PC-9 (cell line): ENCODE results near the gene TOP1. TPM values are rescaled to one million over a fixed set of nuclear protein-coding genes. Genes with fewer than 3 reads are reported as not detected.

Experiments
- BruUV-seq: library from RNA; stranded (reverse); fragments of 400-500 nt; replicated peaks from 2 replicates; lab custom pipeline; 2021; lab: Mats Ljungman, UMichigan
- CTCF ChIA-PET: fragments of 300-600 bp; sonication (Branson Sonifier 250); formaldehyde crosslinking; loops from one replicate; lab custom pipeline; 2022; ENCODE audit warnings: antibody characterized with exemption; lab: Charles Lee
- POLR2A ChIA-PET: fragments of 300-600 bp; sonication (Branson Sonifier 250); formaldehyde crosslinking; loops from one replicate; lab custom pipeline; 2022; ENCODE audit warnings: antibody characterized with exemption; ENCODE audit not compliant: unreplicated experiment; lab: Charles Lee
- DNase-seq, 2 experiments: peaks; one replicate each; pipeline versions ENCODE4 v3.0.0 to v3.0.0-alpha.2; 2015 to 2022; ENCODE audit warnings: mixed read lengths in 1 of 2
- H2AFZ ChIP-seq: fragments of 200-600 bp; sonication (generic); 2 replicates; pipeline ENCODE4 v1.8.1; 2017; ENCODE audit warnings: antibody characterized with exemption
- H3F3A ChIP-seq: fragments of 200-600 bp; sonication (generic); 2 replicates; pipeline ENCODE4 v1.8.1; 2017; ENCODE audit warnings: antibody characterized with exemption, mild to moderate bottlenecking, low read depth; ENCODE audit not compliant: insufficient read depth
- H3K27ac ChIP-seq: fragments of 200-600 bp; sonication (generic); 2 replicates; pipeline ENCODE4 v1.6.1; 2016; ENCODE audit warnings: mixed run types
- H3K27me3 ChIP-seq: fragments of 200-600 bp; sonication (generic); 2 replicates; pipeline ENCODE4 v1.6.1; 2016; ENCODE audit warnings: low read depth, mixed run types; ENCODE audit not compliant: insufficient read depth
- H3K36me3 ChIP-seq: fragments of 200-600 bp; sonication (generic); 2 replicates; pipeline ENCODE4 v1.6.1; 2016; ENCODE audit warnings: low read depth, mixed run types
- H3K4me1 ChIP-seq: fragments of 200-600 bp; sonication (generic); replicated peaks from 2 replicates; pipeline ENCODE4 v1.6.1; 2016; ENCODE audit warnings: mixed run types; ENCODE audit not compliant: insufficient read depth
- H3K4me2 ChIP-seq: fragments of 200-600 bp; sonication (generic); 2 replicates; pipeline ENCODE4 v1.6.1; 2017; ENCODE audit warnings: mixed run types
- H3K4me3 ChIP-seq: fragments of 200-600 bp; sonication (generic); 2 replicates; pipeline ENCODE4 v1.6.1; 2016; ENCODE audit warnings: mixed run types
- H3K79me2 ChIP-seq: fragments of 200-600 bp; sonication (generic); 2 replicates; pipeline ENCODE4 v1.6.1; 2017; ENCODE audit warnings: low read depth, mixed run types
- H3K9me2 ChIP-seq: fragments of 200-600 bp; sonication (generic); 2 replicates; pipeline ENCODE4 v1.8.1; 2017; ENCODE audit warnings: mild to moderate bottlenecking; ENCODE audit not compliant: insufficient read depth
- H3K9me3 ChIP-seq: fragments of 200-600 bp; sonication (generic); 2 replicates; pipeline ENCODE4 v1.8.1; 2016; ENCODE audit warnings: low read depth; ENCODE audit not compliant: insufficient read depth
- H4K20me1 ChIP-seq: fragments of 200-600 bp; sonication (generic); 2 replicates; pipeline ENCODE4 v1.8.1; 2017; ENCODE audit not compliant: insufficient read depth
- EZH2 ChIP-seq: fragments of 200-600 bp; sonication (generic); IDR thresholded peaks from 2 replicates; pipeline ENCODE4 v1.8.0; 2017; ENCODE audit warnings: antibody characterized with exemption, low read depth
- intact Hi-C: fragments of 100-400 bp; cut with micrococcal nuclease; formaldehyde crosslinking; loops from one replicate; pipeline ENCODE4 v1.10.0; 2022; ENCODE audit not compliant: unreplicated experiment
- total RNA-seq: library from RNA; stranded (reverse); gene quantifications from 2 replicates; pipeline ENCODE4 v1.2.3, GENCODE V29; 2021
- TF ChIP-seq, protein P1 (sequence below): fragments of 200-600 bp; sonication (generic); conservative IDR thresholded peaks from 2 replicates; pipeline ENCODE4 v1.6.1; 2017; ENCODE audit warnings: mixed run types, antibody characterized with exemption, mild to moderate bottlenecking, moderate library complexity

Gene TOP1
- total RNA-seq, 1 experiment from 2014 or later, result 55.8 TPM

DNA sequence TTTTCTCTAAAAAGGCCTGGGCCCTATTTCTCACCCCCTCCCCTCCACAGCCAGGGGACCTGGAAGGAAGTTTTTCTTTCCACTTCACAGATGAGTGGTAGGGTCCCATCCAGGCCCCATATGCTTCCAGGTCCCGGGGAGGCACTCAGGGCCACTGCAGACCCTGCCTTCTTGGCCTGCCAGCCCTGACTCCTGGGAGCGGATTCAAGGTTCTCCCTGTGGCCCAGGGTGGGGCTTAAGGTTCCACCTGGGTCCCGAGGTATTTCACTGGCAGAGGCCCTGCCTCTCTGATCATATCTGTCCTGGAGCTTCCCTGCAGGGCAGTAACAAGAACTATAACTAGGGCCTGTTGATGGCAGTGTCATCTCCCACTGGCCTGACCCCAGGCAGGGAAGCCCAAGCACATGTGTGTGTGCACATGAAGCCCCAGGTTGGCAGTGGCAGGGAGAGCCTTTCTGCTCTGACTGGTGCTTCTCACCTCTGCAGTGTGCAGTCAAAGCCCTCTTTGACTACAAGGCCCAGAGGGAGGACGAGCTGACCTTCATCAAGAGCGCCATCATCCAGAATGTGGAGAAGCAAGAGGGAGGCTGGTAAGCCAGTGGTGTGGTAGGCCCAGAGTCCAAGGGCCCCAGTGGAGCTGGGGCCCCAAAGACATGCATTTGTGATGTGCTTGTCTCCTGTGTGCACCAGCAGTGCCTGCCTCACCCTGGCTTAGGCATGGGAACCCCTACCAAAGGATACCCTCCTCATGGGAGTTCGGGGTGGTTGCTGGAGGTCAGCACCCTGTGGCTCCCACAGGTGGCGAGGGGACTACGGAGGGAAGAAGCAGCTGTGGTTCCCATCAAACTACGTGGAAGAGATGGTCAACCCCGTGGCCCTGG, 139.9 kb downstream of the TOP1 start:
- no TSS peak for BruUV-seq
- H2AFZ ChIP-seq, result no peak overlapping the region
- no peak for DNase-seq
- H4K20me1 ChIP-seq, result no peaks in the 10 kb centered on the region
- no peaks in the 10 kb centered on the region for H3K4me1 ChIP-seq
- ChIA-PET POLR2A (no interaction called here), CTCF (no interaction called here)
- intact Hi-C loops, result no loop called here
- H3K27ac ChIP-seq, result no peak overlapping the region
- no peaks in the 10 kb centered on the region for H3K79me2 ChIP-seq
- TF ChIP-seq EZH2, result no peak
- TF ChIP-seq, protein P1, sequence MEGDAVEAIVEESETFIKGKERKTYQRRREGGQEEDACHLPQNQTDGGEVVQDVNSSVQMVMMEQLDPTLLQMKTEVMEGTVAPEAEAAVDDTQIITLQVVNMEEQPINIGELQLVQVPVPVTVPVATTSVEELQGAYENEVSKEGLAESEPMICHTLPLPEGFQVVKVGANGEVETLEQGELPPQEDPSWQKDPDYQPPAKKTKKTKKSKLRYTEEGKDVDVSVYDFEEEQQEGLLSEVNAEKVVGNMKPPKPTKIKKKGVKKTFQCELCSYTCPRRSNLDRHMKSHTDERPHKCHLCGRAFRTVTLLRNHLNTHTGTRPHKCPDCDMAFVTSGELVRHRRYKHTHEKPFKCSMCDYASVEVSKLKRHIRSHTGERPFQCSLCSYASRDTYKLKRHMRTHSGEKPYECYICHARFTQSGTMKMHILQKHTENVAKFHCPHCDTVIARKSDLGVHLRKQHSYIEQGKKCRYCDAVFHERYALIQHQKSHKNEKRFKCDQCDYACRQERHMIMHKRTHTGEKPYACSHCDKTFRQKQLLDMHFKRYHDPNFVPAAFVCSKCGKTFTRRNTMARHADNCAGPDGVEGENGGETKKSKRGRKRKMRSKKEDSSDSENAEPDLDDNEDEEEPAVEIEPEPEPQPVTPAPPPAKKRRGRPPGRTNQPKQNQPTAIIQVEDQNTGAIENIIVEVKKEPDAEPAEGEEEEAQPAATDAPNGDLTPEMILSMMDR, result no peak
- H3K9me2 ChIP-seq, result no peaks in the 10 kb centered on the region
- no peak overlapping the region for H3K4me3 ChIP-seq
- no peak overlapping the region for H3K4me2 ChIP-seq
- H3K36me3 ChIP-seq, result 0 out of 2 replicates have a peak, but pooled peaks cover under 1% of the 10 kb centered on the region
- H3K27me3 ChIP-seq, result no peaks in the 10 kb centered on the region
- H3K9me3 ChIP-seq, result no peaks in the 10 kb centered on the region
- no peaks in the 10 kb centered on the region for H3F3A ChIP-seq

DNA sequence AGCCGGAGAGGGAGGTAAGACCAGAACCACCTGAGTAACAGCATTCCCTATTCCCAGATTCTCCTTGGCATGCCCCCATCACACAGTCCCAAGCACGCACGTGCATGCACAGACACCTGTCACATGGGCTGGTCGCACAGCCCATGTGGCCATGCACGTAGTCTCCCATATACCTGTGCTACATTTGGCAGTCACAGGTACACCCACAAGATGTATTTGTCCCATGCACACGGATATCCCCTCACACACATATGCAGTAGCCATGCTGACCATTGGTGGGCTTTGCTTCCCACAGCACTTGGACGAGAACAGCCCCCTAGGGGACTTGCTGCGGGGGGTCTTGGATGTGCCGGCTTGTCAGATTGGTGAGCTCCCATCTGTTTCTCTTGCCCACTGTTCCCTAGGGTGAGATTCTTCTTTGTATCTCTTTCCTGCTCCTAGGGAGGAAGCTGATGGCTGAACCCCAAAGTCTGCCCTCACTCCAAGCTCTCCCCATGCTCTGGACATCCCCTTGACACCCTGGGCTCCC, 140.6 kb downstream of the TOP1 start:
- H2AFZ ChIP-seq, result no peak overlapping the region
- no peaks in the 10 kb centered on the region for H3F3A ChIP-seq
- no peaks in the 10 kb centered on the region for H4K20me1 ChIP-seq
- no peak overlapping the region for H3K27ac ChIP-seq
- H3K27me3 ChIP-seq, result no peaks in the 10 kb centered on the region
- BruUV-seq, result no TSS peak
- no peaks in the 10 kb centered on the region for H3K9me2 ChIP-seq
- H3K79me2 ChIP-seq, result no peaks in the 10 kb centered on the region
- no peak for DNase-seq
- ChIA-PET CTCF (no interaction called here), POLR2A (no interaction called here)
- H3K4me3 ChIP-seq, result no peak overlapping the region
- no peaks in the 10 kb centered on the region for H3K9me3 ChIP-seq
- no peak for TF ChIP-seq EZH2
- TF ChIP-seq, protein P1, result no peak
- intact Hi-C loops, result no loop called here
- no peak overlapping the region for H3K4me2 ChIP-seq
- H3K4me1 ChIP-seq, result no peaks in the 10 kb centered on the region
- H3K36me3 ChIP-seq, result 0 out of 2 replicates have a peak, but pooled peaks cover 6% of the 10 kb centered on the region

DNA sequence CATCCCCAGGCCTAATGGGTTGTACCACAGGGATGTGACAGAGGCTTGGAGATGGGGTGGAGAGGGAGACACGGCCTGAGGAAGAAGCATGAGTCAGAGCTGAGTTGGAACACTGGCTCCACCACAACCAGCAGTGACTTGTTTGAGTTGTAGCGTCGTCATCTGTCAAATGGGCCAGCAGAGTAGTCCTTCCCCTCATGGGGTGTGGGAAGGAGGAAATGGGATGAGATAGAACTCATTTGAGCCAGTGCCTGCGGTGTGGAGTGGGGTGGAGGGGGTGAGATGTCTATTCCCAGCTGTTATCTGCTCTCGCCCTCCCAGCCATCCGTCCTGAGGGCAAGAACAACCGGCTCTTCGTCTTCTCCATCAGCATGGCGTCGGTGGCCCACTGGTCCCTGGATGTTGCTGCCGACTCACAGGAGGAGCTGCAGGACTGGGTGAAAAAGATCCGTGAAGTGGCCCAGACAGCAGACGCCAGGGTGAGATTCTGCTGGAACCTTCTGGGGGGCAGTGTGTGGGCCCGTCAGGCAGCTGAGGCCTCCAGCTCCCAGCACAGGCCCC, 141.2 kb downstream of the TOP1 start:
- Histone ChIP-seq H3K4me3 (no peak overlapping the region), H3K9me2 (no peaks in the 10 kb centered on the region), H4K20me1 (no peaks in the 10 kb centered on the region), H3K36me3 (0 out of 2 replicates have a peak, but pooled peaks cover 6% of the 10 kb centered on the region), H3K4me2 (no peak overlapping the region), H3K9me3 (no peaks in the 10 kb centered on the region), H3K4me1 (no peaks in the 10 kb centered on the region), H3K27me3 (no peaks in the 10 kb centered on the region), H3F3A (no peaks in the 10 kb centered on the region), H2AFZ (no peak overlapping the region), H3K79me2 (no peaks in the 10 kb centered on the region), H3K27ac (no peak overlapping the region)
- POLR2A ChIA-PET, result no interaction called here
- no peak for TF ChIP-seq EZH2
- TF ChIP-seq, protein P1, result no peak
- intact Hi-C loops, result loop anchor here (10.0 kb wide), 1 partner anchor 235 kb away; no protein-coding TSS in a partner anchor
- no peak for DNase-seq
- CTCF ChIA-PET, result interaction anchor here (0.6 kb wide), 1 partner anchor 523 kb away, joined by 3 read pairs; no protein-coding TSS in a partner anchor
- BruUV-seq, result no TSS peak
